GM12878 (cell line): Measurements from ENCODE around the gene FBLN1.

Experiments
- BCL3 ChIP-seq: IDR thresholded peaks from 2 replicates; pipeline ENCODE4 v1.6.1; 2011; ENCODE audit warnings: borderline replicate concordance, low read depth, mild to moderate bottlenecking, moderate library complexity, low read length; ENCODE audit not compliant: insufficient read depth, poor library complexity, severe bottlenecking
- ELK1 ChIP-seq: IDR thresholded peaks from 2 replicates; pipeline ENCODE4 v1.6.1; 2012; ENCODE audit warnings: low read depth, low read length, improper control_type of control experiment
- EP300 ChIP-seq, 2 experiments: fragments of 150-350 bp in 1 of 2; IDR thresholded peaks; 2 replicates each; pipeline ENCODE4 v1.6.1; 2011 to 2012; ENCODE audit warnings: low read depth in 2 of 2, low read length in 2 of 2, borderline replicate concordance in 1 of 2, improper control_type of control experiment in 1 of 2, inconsistent platforms in 1 of 2; ENCODE audit not compliant: control insufficient read depth in 1 of 2
- EZH2 ChIP-seq: IDR thresholded peaks from 2 replicates; pipeline ENCODE4 v1.6.1; 2012; ENCODE audit warnings: low read depth, mild to moderate bottlenecking, control low read depth, inconsistent platforms, low read length, borderline replicate concordance; ENCODE audit not compliant: control insufficient read depth
- FOXM1 ChIP-seq: IDR thresholded peaks from 2 replicates; pipeline ENCODE4 v1.6.1; 2012; ENCODE audit warnings: low read depth, mild to moderate bottlenecking, inconsistent platforms, low read length, moderate library complexity
- IKZF2 ChIP-seq, 2 experiments: fragments of 450-650 bp; IDR thresholded peaks; 2 replicates each; pipeline ENCODE4 v1.6.1; 2017; ENCODE audit warnings: mild to moderate bottlenecking in 2 of 2, moderate library complexity in 2 of 2
- NFXL1 ChIP-seq: fragments of 450-650 bp; IDR thresholded peaks from 2 replicates; pipeline ENCODE4 v1.6.1; 2017; ENCODE audit warnings: antibody characterized with exemption, mild to moderate bottlenecking, borderline replicate concordance
- POLR2A ChIP-seq: IDR thresholded peaks from 2 replicates; pipeline ENCODE4 v1.6.1; 2011; ENCODE audit warnings: low read depth, mild to moderate bottlenecking, low read length
- SP1 ChIP-seq: IDR thresholded peaks from one replicate; pipeline ENCODE4 v1.6.1; 2011; ENCODE audit warnings: low read depth, low read length
- TF ChIP-seq, protein P1 (sequence below), 3 experiments: IDR thresholded peaks in 2 of 3; conservative IDR thresholded peaks in 1 of 3; 2 replicates each; pipeline ENCODE4 v1.5.1; 2011; ENCODE audit warnings: low read depth in 3 of 3, low read length in 3 of 3, mild to moderate bottlenecking in 3 of 3, control low read depth in 2 of 3, moderate library complexity in 2 of 3, inconsistent platforms in 1 of 3, mixed read lengths in 1 of 3; ENCODE audit not compliant: control insufficient read depth in 2 of 3, insufficient read depth in 1 of 3; ENCODE audit errors: extremely low read depth in 1 of 3

DNA sequence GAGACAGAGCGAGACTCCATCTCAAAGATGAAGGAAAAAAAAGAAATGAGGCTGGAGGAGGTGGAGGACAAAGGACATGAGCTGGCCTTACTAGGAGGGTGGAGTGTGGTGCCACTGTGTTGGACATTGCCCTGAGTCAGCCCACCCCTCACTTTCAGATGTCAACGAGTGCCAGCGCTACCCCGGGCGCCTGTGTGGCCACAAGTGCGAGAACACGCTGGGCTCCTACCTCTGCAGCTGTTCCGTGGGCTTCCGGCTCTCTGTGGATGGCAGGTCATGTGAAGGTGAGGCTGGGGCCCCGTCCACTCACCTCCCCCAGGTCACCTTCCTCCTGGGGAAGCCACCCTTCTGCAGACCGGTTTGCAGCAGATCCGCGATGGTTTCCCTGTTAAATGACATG lies 40.6 kb downstream of the FBLN1 start:
- no peak for TF ChIP-seq POLR2A
- no peak for TF ChIP-seq BCL3
- TF ChIP-seq, protein P1, sequence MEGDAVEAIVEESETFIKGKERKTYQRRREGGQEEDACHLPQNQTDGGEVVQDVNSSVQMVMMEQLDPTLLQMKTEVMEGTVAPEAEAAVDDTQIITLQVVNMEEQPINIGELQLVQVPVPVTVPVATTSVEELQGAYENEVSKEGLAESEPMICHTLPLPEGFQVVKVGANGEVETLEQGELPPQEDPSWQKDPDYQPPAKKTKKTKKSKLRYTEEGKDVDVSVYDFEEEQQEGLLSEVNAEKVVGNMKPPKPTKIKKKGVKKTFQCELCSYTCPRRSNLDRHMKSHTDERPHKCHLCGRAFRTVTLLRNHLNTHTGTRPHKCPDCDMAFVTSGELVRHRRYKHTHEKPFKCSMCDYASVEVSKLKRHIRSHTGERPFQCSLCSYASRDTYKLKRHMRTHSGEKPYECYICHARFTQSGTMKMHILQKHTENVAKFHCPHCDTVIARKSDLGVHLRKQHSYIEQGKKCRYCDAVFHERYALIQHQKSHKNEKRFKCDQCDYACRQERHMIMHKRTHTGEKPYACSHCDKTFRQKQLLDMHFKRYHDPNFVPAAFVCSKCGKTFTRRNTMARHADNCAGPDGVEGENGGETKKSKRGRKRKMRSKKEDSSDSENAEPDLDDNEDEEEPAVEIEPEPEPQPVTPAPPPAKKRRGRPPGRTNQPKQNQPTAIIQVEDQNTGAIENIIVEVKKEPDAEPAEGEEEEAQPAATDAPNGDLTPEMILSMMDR (IDR thresholded peaks at IDR 0.05 in 2 of 3, conservative IDR thresholded peaks at IDR 0.05 in 1 of 3; ENCODE audit: control insufficient read depth in 2 of 3, extremely low read depth in 1 of 3, insufficient read depth in 1 of 3, low read depth in 3 of 3, low read length in 3 of 3) = no peak
- no peak for TF ChIP-seq EP300 (IDR thresholded peaks at IDR 0.05; ENCODE audit: borderline replicate concordance in 1 of 2, control insufficient read depth in 1 of 2, low read depth in 2 of 2, low read length in 2 of 2)
- TF ChIP-seq SP1 = no peak
- TF ChIP-seq IKZF2 (IDR thresholded peaks at IDR 0.05) = no peak
- no peak for TF ChIP-seq ELK1
- TF ChIP-seq FOXM1 = no peak
- TF ChIP-seq EZH2 = no peak
- TF ChIP-seq NFXL1 = no peak
